Neural cell (in vitro differentiated cells): ENCODE results near the gene NOPCHAP1. TPM values are rescaled to one million over a fixed set of nuclear protein-coding genes. Genes with fewer than 3 reads are reported as not detected.

Experiments
- H2AFZ ChIP-seq: fragments of 200-600, 300-800 bp; sonication (generic), shearing (Covaris generic); 2 replicates; pipeline ENCODE4 v1.6.0; 2014; ENCODE audit warnings: low read depth, mild to moderate bottlenecking, antibody characterized with exemption, low read length, moderate library complexity
- H3F3A ChIP-seq: fragments of 200-600 bp; shearing (Covaris generic); 2 replicates; pipeline ENCODE4 v1.6.1; 2016; ENCODE audit warnings: mild to moderate bottlenecking, moderate library complexity, mixed read lengths, antibody characterized with exemption, low read length; ENCODE audit not compliant: insufficient read depth, poor library complexity, severe bottlenecking
- H3K27ac ChIP-seq: fragments of 200-600, 300-800 bp; sonication (generic), shearing (Covaris generic); 2 replicates; pipeline ENCODE4 v1.5.1; 2014; ENCODE audit warnings: mild to moderate bottlenecking, low read length, moderate library complexity
- H3K27me3 ChIP-seq: fragments of 300-800, 200-600 bp; sonication (generic), shearing (Covaris generic); 2 replicates; pipeline ENCODE4 v1.6.0; 2014; ENCODE audit warnings: mild to moderate bottlenecking, low read depth, low read length, moderate library complexity; ENCODE audit not compliant: insufficient read depth
- H3K36me3 ChIP-seq: fragments of 300-800, 200-600 bp; sonication (generic), shearing (Covaris generic); 2 replicates; pipeline ENCODE4 v1.5.1; 2014; ENCODE audit warnings: mild to moderate bottlenecking, antibody characterized with exemption, low read length, moderate library complexity; ENCODE audit not compliant: insufficient read depth
- H3K4me2 ChIP-seq: fragments of 300-800, 200-600 bp; sonication (generic), shearing (Covaris generic); 2 replicates; pipeline ENCODE4 v1.6.0; 2014; ENCODE audit warnings: mild to moderate bottlenecking, low read length
- H3K4me3 ChIP-seq: fragments of 300-800, 200-600 bp; sonication (generic), shearing (Covaris generic); 2 replicates; pipeline ENCODE4 v1.5.1; 2014; ENCODE audit warnings: mild to moderate bottlenecking, low read length, moderate library complexity
- H3K79me2 ChIP-seq: fragments of 200-600 bp; shearing (Covaris generic); replicated peaks from 2 replicates; pipeline ENCODE4 v1.6.0; 2014; ENCODE audit warnings: mild to moderate bottlenecking, low read length, moderate library complexity; ENCODE audit not compliant: insufficient read depth
- H3K9ac ChIP-seq: fragments of 300-800, 200-600 bp; sonication (generic), shearing (Covaris generic); 2 replicates; pipeline ENCODE4 v1.6.1; 2016; ENCODE audit warnings: mild to moderate bottlenecking, low read length, mixed read lengths
- H3K9me2 ChIP-seq: fragments of 200-600 bp; shearing (Covaris generic); 2 replicates; pipeline ENCODE4 v1.6.1; 2016; ENCODE audit warnings: mild to moderate bottlenecking, low read length, mixed read lengths; ENCODE audit not compliant: insufficient read depth
- H3K9me3 ChIP-seq: fragments of 200-600, 300-800 bp; sonication (generic), shearing (Covaris generic); 2 replicates; pipeline ENCODE4 v1.6.1; 2016; ENCODE audit warnings: mild to moderate bottlenecking, mixed run types, low read length, moderate library complexity, mixed read lengths
- H4K20me1 ChIP-seq: fragments of 200-600 bp; shearing (Covaris generic); 2 replicates; pipeline ENCODE4 v1.6.1; 2016; ENCODE audit warnings: mild to moderate bottlenecking, mixed run types; ENCODE audit not compliant: insufficient read depth
- EP300 ChIP-seq: fragments of 450-650 bp; conservative IDR thresholded peaks from 2 replicates; pipeline ENCODE4 v1.6.1; 2014; ENCODE audit warnings: antibody characterized with exemption, mild to moderate bottlenecking, moderate library complexity; ENCODE audit not compliant: poor library complexity, severe bottlenecking
- EZH2 ChIP-seq: fragments of 200-600, 300-800 bp; shearing (Covaris generic), sonication (generic); IDR thresholded peaks from 2 replicates; pipeline ENCODE4 v1.6.1; 2014; ENCODE audit warnings: antibody characterized with exemption, low read length, borderline replicate concordance, mild to moderate bottlenecking; ENCODE audit not compliant: insufficient read depth, poor library complexity, severe bottlenecking
- MXI1 ChIP-seq: fragments of 450-650 bp; conservative IDR thresholded peaks from 2 replicates; pipeline ENCODE4 v1.6.1; 2014; ENCODE audit warnings: antibody characterized with exemption, mild to moderate bottlenecking; ENCODE audit not compliant: poor library complexity, severe bottlenecking
- POLR2AphosphoS5 ChIP-seq: IDR thresholded peaks from 2 replicates; pipeline ENCODE4 v1.6.1; 2012
- RAD21 ChIP-seq: fragments of 450-650 bp; conservative IDR thresholded peaks from 2 replicates; pipeline ENCODE4 v1.6.1; 2014; ENCODE audit warnings: antibody characterized with exemption, mild to moderate bottlenecking, moderate library complexity
- SMC3 ChIP-seq: fragments of 450-650 bp; conservative IDR thresholded peaks from 2 replicates; pipeline ENCODE4 v1.6.1; 2014; ENCODE audit warnings: antibody characterized with exemption, mild to moderate bottlenecking, moderate library complexity; ENCODE audit not compliant: poor library complexity
- TAF1 ChIP-seq: IDR thresholded peaks from 2 replicates; pipeline ENCODE4 v1.6.1; 2012; ENCODE audit warnings: low read depth
- polyA plus RNA-seq: library from polyadenylated mRNA; depleted of rRNA; stranded (reverse); fragments of >200 nt; gene quantifications from 2 replicates; pipeline ENCODE4 v1.2.3, GENCODE V29; 2014
- TF ChIP-seq, protein P1 (sequence below): fragments of 450-650 bp; IDR thresholded peaks from 2 replicates; pipeline ENCODE4 v1.5.1; 2014; ENCODE audit warnings: antibody characterized with exemption, mild to moderate bottlenecking, moderate library complexity; ENCODE audit not compliant: poor library complexity, severe bottlenecking
- TF ChIP-seq, protein P2 (sequence below): IDR thresholded peaks from 2 replicates; pipeline ENCODE4 v1.6.1; 2012; ENCODE audit warnings: borderline replicate concordance

NOPCHAP1 gene
- polyA plus RNA-seq, 1 donor from 2014 or later: 12.0 TPM

DNA sequence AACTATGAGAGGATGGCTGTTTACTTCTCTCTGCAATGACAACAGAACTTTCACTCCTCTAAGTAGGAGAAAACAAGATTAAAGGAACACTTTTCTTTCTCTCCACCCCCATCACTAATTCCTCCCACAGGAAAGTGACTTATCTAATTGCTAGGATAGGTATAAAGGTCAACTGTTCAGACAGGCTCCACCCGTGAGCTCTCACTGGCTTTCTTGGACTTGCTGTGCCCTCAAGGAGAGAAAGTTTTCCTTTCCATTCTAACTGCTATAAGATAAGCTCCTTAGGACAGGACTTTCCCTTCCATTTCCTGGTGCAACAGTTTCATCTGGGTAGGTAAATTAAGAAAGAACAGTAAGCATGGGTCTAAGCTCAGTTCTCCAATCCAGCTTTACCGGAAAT, 32.8 kb upstream of the NOPCHAP1 start:
- H3K4me2 ChIP-seq: no peak overlapping the region
- no peaks in the 10 kb centered on the region for H3K27me3 ChIP-seq
- H3F3A ChIP-seq: no peaks in the 10 kb centered on the region
- no peak overlapping the region for H2AFZ ChIP-seq
- no peak overlapping the region for H3K4me3 ChIP-seq
- H3K9me2 ChIP-seq: no peaks in the 10 kb centered on the region
- no peak overlapping the region for H3K9ac ChIP-seq
- TF ChIP-seq SMC3 (no peak), POLR2AphosphoS5 (no peak), TAF1 (no peak), MXI1 (no peak), EZH2 (no peak), RAD21 (no peak), EP300 (no peak)
- TF ChIP-seq, protein P1, sequence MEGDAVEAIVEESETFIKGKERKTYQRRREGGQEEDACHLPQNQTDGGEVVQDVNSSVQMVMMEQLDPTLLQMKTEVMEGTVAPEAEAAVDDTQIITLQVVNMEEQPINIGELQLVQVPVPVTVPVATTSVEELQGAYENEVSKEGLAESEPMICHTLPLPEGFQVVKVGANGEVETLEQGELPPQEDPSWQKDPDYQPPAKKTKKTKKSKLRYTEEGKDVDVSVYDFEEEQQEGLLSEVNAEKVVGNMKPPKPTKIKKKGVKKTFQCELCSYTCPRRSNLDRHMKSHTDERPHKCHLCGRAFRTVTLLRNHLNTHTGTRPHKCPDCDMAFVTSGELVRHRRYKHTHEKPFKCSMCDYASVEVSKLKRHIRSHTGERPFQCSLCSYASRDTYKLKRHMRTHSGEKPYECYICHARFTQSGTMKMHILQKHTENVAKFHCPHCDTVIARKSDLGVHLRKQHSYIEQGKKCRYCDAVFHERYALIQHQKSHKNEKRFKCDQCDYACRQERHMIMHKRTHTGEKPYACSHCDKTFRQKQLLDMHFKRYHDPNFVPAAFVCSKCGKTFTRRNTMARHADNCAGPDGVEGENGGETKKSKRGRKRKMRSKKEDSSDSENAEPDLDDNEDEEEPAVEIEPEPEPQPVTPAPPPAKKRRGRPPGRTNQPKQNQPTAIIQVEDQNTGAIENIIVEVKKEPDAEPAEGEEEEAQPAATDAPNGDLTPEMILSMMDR: no peak
- TF ChIP-seq, protein P2, sequence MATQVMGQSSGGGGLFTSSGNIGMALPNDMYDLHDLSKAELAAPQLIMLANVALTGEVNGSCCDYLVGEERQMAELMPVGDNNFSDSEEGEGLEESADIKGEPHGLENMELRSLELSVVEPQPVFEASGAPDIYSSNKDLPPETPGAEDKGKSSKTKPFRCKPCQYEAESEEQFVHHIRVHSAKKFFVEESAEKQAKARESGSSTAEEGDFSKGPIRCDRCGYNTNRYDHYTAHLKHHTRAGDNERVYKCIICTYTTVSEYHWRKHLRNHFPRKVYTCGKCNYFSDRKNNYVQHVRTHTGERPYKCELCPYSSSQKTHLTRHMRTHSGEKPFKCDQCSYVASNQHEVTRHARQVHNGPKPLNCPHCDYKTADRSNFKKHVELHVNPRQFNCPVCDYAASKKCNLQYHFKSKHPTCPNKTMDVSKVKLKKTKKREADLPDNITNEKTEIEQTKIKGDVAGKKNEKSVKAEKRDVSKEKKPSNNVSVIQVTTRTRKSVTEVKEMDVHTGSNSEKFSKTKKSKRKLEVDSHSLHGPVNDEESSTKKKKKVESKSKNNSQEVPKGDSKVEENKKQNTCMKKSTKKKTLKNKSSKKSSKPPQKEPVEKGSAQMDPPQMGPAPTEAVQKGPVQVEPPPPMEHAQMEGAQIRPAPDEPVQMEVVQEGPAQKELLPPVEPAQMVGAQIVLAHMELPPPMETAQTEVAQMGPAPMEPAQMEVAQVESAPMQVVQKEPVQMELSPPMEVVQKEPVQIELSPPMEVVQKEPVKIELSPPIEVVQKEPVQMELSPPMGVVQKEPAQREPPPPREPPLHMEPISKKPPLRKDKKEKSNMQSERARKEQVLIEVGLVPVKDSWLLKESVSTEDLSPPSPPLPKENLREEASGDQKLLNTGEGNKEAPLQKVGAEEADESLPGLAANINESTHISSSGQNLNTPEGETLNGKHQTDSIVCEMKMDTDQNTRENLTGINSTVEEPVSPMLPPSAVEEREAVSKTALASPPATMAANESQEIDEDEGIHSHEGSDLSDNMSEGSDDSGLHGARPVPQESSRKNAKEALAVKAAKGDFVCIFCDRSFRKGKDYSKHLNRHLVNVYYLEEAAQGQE: no peak
- H3K36me3 ChIP-seq: no peaks in the 10 kb centered on the region
- H3K27ac ChIP-seq: no peak overlapping the region
- no peaks in the 10 kb centered on the region for H3K9me3 ChIP-seq
- peaks cover 11% of the 10 kb centered on the region for H3K79me2 ChIP-seq
- no peaks in the 10 kb centered on the region for H4K20me1 ChIP-seq

DNA sequence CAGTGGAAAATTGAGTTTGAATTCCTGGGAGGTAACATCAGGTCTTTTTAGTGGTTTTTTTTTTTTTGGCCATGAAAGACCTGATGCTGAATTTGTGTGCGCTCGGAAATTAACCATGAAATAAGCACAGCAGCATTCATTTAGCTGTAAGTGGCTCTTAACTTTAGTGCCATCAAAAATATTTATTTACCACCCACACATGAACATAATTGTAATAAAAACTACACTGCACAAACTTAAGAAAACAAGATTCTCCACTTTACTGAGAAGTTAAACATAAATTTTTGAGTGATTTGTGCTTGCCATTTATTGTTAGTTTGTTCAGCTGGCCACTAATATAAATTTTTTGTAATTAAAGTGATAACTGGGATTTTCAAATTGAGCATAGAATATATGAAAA, 30.4 kb upstream of the NOPCHAP1 start:
- no peaks in the 10 kb centered on the region for H3K9me2 ChIP-seq
- no peaks in the 10 kb centered on the region for H3F3A ChIP-seq
- H3K9ac ChIP-seq: no peak overlapping the region
- TF ChIP-seq TAF1 (no peak), RAD21 (no peak), POLR2AphosphoS5 (no peak), EP300 (no peak), EZH2 (no peak), MXI1 (no peak), SMC3 (no peak)
- TF ChIP-seq, protein P1: no peak
- TF ChIP-seq, protein P2: no peak
- no peaks in the 10 kb centered on the region for H3K9me3 ChIP-seq
- H3K4me2 ChIP-seq: no peak overlapping the region
- no peaks in the 10 kb centered on the region for H4K20me1 ChIP-seq
- no peak overlapping the region for H2AFZ ChIP-seq
- no peaks in the 10 kb centered on the region for H3K27me3 ChIP-seq
- peaks cover 11% of the 10 kb centered on the region for H3K79me2 ChIP-seq
- peak overlapping the region; percentile 11 for H3K4me3 ChIP-seq
- H3K36me3 ChIP-seq: no peaks in the 10 kb centered on the region
- H3K27ac ChIP-seq: no peak overlapping the region
